Thoracic aorta (tissue), 2 donors: ENCODE data around the gene CATSPER1. TPM values are rescaled to one million over a fixed set of nuclear protein-coding genes. Genes with fewer than 3 reads are reported as not detected.
A peak's percentile ranks its signal among the peaks of the same experiment; 100 is the strongest.

Source experiments
- ATAC-seq: fragments of 150-250 bp; one replicate; pipeline ENCODE4 v1.8.0; 2017; ENCODE audit warnings: low read depth; ENCODE audit not compliant: insufficient number of reproducible peaks, low FRiP score
- DNase-seq: peaks from one replicate; pipeline ENCODE4 v3.0.0-alpha.2; 2020; ENCODE audit warnings: low spot score
- H3K27ac ChIP-seq, 2 donors: fragments of 200-600 bp; sonication (generic); 1 replicate in 1 of 2; 2 replicates in 1 of 2; pipeline ENCODE4 v1.5.1; 2016; ENCODE audit warnings: mild to moderate bottlenecking in 2 of 2, moderate library complexity in 2 of 2
- H3K27me3 ChIP-seq: fragments of 200-600 bp; sonication (generic); replicated peaks from 2 replicates; pipeline ENCODE4 v1.6.0; 2016; ENCODE audit warnings: mild to moderate bottlenecking; ENCODE audit not compliant: insufficient read depth
- H3K36me3 ChIP-seq: fragments of 200-600 bp; sonication (generic); one replicate; pipeline ENCODE4 v1.5.1; 2016
- H3K4me1 ChIP-seq, 2 donors: fragments of 200-600 bp; sonication (generic); 1 replicate in 1 of 2; 2 replicates in 1 of 2; pipeline versions ENCODE4 v1.5.1 to v1.6.0; 2016; ENCODE audit warnings: low read depth in 2 of 2, mild to moderate bottlenecking in 1 of 2; ENCODE audit not compliant: control insufficient read depth in 1 of 2
- H3K4me3 ChIP-seq: fragments of 200-600 bp; sonication (generic); 2 replicates; pipeline ENCODE4 v1.5.1; 2016; ENCODE audit warnings: mild to moderate bottlenecking
- H3K9me3 ChIP-seq: fragments of 200-600 bp; sonication (generic); 2 replicates; pipeline ENCODE4 v1.5.1; 2016
- CTCF ChIP-seq: fragments of 200-600 bp; sonication (generic); IDR thresholded peaks from one replicate; pipeline ENCODE4 v1.5.1; 2019; ENCODE audit warnings: antibody characterized with exemption
- total RNA-seq, 2 donors: library from RNA; depleted of rRNA; stranded (reverse); fragments of >200 nt; gene quantifications; one replicate each; pipeline versions ENCODE4 v1.1.0 to v1.2.3, GENCODE V29; 2016

Gene CATSPER1
- total RNA-seq, 2 donors from 2014 or later, result not detected

GRCh38 chr11:66071381-66071801 lies 45.1 kb upstream of the CATSPER1 start:
- DNase-seq, result no peak
- Histone ChIP-seq H3K36me3 (peaks cover 24% of the 10 kb centered on the region), H3K9me3 (no peaks in the 10 kb centered on the region), H3K4me3 (peak overlapping the region; percentile 96), H3K27me3 (no peaks in the 10 kb centered on the region), H3K27ac (peak overlapping the region; percentile 82 to 87), H3K4me1 (peaks cover 19 to 38% of the 10 kb centered on the region in 2 donors)
- no peak for ATAC-seq
- no peak for TF ChIP-seq CTCF

GRCh38 chr11:66070604-66071380 lies 44.5 kb upstream of the CATSPER1 start:
- DNase-seq, result no peak
- peaks cover 18 to 33% of the 10 kb centered on the region in 2 donors for H3K4me1 ChIP-seq
- H3K27me3 ChIP-seq, result no peaks in the 10 kb centered on the region
- H3K4me3 ChIP-seq, result peak overlapping the region; percentile 96
- peak; percentile 19 for ATAC-seq
- H3K27ac ChIP-seq, result peak overlapping the region; percentile 82 to 87
- H3K9me3 ChIP-seq, result no peaks in the 10 kb centered on the region
- TF ChIP-seq CTCF, result no peak
- H3K36me3 ChIP-seq, result peaks cover 24% of the 10 kb centered on the region

GRCh38 chr11:66069715-66070603 lies 43.7 kb upstream of the CATSPER1 start, which contains the start of gene PACS1:
PACS1 (plus strand) TSS chr11:66070272; CDS start chr11:66070487, 215 bp downstream.
- Histone ChIP-seq H3K36me3 (peaks cover 24% of the 10 kb centered on the region), H3K9me3 (no peaks in the 10 kb centered on the region), H3K27me3 (no peaks in the 10 kb centered on the region), H3K4me3 (peak within 1 kb of the TSS; percentile 96), H3K4me1 (peaks cover 18 to 33% of the 10 kb centered on the region in 2 donors), H3K27ac (peak within 1 kb of the TSS; percentile 96 to 98)
- peak; percentile 65 for ATAC-seq
- TF ChIP-seq CTCF, result no peak
- no peak for DNase-seq

- Histone ChIP-seq H3K4me1 (peaks cover 18 to 33% of the 10 kb centered on the region in 2 donors), H3K27me3 (no peaks in the 10 kb centered on the region), H3K4me3 (peak overlapping the region; percentile 96), H3K36me3 (peaks cover 24% of the 10 kb centered on the region), H3K9me3 (no peaks in the 10 kb centered on the region), H3K27ac (peak overlapping the region; percentile 96 to 98)
- ATAC-seq (no peak), DNase-seq (peak; percentile 51)
- TF ChIP-seq CTCF, result peak; percentile 8
These were observed 42.8 kb upstream of the CATSPER1 start for GRCh38 chr11:66068923-66069714.
